GM21619 (cell line): ENCODE data around the gene FRAS1.
"Not testable (repeated sequence)": the region's sequence is repeated elsewhere in the genome, so short reads cannot be mapped to it uniquely, and the experiment has no call there.

Experiments used
- ATAC-seq: cut with Tn5 transposase; IDR thresholded peaks from one replicate; pipeline ENCODE4 v1.9.1; 2021; ENCODE audit not compliant: unreplicated experiment

The FRAS1 gene

DNA sequence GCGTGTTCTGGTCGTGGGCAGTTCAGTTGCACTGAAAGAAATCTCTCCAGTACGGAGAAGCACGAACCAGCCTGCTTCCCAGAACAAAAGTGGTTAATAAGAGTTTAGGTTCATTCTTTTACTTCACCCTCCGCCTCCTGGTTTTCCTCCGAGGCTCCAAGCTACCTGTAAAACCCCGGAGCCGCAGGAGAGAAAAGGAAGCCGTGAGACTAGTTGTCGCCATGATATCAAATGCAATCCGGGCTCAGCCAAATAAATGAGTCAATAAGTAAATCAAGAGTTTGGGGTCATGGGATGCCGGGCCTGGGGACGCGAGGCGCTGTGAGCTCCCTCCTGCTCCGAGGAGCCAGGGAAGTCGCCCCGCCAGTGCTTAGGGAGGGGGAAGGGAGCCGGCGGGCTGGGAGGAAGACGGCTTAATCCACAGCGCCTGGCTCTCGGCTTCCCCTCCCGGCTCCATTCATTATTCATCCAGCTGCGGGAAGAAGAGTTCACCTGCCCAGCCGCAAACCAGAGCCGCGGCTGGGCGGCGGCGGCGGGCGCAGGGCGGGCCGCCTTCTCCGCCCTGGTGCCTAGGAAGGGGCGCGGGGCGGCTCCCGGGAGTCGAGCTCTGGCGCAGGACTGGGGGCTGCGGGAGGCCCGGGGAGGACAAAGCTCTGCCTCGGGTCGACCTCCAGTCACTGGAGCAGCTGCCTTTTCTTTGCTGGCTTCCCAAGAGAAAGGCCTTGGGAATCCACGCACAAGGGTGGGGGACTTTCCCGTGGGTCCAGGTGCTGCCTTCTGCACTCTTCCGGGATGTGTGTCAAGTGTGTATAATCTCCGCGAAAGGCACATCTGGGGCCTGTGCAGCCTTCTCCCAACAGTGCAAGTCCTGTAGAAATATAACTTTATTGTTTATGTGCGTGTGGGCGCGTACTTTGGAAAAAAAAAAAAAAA lies 1.7 kb downstream of the FRAS1 start:
- no peak for ATAC-seq

GRCh38 chr4:78059524-78059889 lies 2.4 kb downstream of the FRAS1 start:
- ATAC-seq: no peak

DNA sequence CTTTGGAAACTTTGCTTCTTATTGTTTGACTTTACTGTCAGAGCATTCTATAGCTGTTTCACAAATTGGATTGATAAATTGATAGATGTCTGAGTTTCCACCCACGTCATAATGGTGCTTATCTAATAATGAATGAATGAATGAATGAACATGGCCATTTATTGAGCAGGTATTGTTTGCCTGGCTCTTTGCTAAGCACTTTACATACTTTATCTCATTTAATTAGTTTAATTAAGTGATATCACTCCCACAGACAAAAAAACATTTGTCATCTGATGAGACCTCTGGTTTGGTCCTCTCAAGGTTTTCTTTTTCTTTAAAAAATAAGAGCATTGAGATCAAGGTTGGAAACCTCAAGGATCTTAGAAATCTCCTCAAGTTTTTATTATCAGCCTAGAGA lies 2.8 kb downstream of the FRAS1 start:
- no peak for ATAC-seq

DNA sequence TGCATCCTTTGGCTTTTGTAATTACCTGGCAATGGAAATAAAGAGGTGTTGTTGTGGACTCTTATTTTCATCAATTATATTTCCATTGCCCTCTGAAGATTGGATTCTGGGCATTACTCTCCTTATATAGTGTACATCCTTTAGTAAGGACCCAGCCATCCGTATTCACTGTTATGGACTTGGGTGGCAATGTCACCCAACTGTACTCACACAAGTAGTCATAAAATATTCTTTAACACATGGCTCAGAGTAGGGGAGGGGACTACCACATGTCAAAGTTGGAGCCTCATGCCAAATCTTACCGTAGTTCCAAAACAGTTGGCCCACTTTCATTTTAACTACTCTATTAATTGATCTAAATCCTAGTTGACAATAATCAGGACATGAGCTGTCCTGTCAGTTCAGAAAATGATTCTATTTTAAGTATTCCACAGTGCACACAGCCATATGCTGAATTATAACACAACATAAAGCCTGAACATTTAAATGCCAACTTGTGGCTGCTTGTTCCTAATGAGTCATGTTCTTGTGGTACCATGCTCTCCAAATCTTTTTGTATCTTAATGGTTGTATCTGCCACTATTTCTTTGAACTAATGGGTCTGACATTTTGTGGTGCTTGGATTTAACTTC lies 4.9 kb downstream of the FRAS1 start:
- no peak for ATAC-seq

DNA sequence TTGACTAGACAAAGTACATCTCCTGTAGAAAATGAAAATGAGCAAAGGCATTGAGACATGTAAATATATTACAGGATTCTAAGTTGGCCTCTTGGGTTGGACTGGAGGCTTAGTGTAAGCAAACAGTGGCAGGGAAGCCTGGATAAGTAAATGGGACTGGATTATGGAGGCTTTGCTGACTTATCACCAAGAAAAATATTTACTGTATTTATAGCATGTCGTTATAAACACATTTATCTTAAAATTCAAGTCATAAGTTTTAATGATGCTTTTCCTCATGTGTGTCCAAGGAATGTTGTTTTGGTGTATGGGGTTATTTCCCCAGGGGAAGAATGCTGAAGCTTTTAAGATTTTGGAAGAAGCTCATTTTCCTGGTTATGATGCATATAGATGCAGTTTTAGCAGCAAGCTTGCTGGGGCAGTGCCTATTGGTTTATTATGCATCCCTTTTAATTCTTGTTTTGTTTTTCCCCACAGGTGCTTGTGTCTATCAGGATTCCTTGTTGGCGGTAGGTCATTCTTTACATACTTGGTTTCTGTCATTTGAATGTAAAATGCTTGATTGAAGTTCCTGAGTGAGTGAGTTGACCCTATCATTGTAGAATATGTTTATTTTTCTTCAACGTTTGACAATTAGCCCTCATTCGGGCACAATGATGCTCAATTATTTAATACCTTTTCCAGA lies 8.5 kb downstream of the FRAS1 start:
- ATAC-seq: no peak

DNA sequence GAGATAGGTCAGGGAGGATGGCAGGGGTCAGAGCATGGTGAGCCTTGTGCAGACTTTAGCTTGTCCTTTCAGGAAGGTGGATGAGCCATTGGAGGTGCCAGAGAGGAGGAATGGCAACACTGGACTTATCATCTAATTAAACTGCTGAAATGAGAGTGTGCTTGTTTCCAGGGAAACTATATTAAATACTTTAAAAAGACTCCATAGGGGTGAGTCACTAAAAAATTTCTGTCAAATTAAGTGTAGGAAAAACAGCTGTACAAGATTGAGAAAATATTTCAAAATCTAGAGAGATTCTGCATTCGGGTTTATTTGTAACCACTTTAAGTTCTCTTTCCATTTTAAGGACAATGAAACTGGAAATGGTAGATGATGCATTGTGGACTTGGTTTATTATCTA lies 11.4 kb downstream of the FRAS1 start:
- no peak for ATAC-seq

- no peak for ATAC-seq
These were observed 12.2 kb downstream of the FRAS1 start for GRCh38 chr4:78069319-78069718.

DNA sequence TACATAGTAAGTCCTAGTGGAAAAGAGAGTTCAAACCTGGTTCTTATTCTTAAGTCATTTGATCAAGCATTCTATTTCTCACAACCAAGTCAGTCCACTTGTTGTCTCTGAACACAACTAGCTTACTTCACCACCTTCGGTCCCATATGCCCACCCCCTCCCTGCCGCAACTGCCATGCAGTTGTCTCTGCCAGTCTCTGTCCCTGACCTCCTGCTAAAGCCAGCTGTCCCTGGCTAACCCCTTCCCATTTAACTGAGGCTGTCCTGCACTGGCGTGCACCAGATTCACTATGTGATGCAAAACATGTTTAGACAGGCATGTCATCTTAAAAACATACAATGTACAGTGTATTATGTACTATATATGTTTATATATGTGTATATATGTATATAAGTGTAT lies 12.7 kb downstream of the FRAS1 start:
- ATAC-seq: no peak

- no peak for ATAC-seq
These were observed 13.7 kb downstream of the FRAS1 start for GRCh38 chr4:78070731-78071282.

- ATAC-seq: no peak
These were observed 17.6 kb downstream of the FRAS1 start for GRCh38 chr4:78074759-78075158.

DNA sequence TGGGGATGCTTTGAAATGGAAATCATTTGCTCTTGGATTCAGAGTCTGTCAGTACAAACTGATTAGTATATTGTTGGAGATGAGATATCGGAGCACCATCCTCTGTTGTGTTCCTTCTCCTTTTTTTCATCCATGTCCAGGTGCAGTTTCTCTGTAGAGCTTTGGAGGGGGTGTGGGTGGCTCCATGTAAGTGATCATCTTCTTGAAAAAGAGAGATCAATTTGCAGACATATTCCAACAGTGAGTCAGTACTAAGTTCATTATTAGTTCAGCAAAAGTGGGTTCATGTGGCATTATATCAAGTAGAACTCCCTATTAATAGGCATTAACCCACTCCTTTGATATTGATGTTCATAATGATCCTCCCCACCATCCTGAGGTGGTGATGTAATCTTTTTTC lies 18.9 kb downstream of the FRAS1 start:
- ATAC-seq: no peak

DNA sequence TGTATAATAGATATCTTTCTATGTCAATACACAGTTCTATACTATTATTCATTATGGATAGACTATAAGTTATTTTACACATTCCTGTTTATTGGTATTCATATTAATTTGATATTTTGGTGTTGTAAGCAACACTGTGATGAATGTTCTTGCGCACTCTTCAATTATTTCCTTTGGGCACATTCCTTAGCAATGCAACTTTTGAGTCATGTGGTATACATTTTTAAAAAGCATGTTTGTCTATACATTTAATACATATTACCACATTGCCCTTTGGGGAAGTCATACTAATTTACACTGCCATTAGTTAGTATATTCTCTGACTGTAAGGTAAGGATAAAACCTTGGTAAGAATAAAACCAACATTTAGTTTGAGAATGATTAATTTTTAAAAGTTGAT lies 21.0 kb downstream of the FRAS1 start:
- ATAC-seq: no peak

GRCh38 chr4:78079726-78080430 lies 22.8 kb downstream of the FRAS1 start:
- no peak for ATAC-seq

GRCh38 chr4:78081541-78081940 lies 24.4 kb downstream of the FRAS1 start:
- no peak for ATAC-seq

GRCh38 chr4:78083035-78083434 lies 25.9 kb downstream of the FRAS1 start:
- no peak for ATAC-seq

DNA sequence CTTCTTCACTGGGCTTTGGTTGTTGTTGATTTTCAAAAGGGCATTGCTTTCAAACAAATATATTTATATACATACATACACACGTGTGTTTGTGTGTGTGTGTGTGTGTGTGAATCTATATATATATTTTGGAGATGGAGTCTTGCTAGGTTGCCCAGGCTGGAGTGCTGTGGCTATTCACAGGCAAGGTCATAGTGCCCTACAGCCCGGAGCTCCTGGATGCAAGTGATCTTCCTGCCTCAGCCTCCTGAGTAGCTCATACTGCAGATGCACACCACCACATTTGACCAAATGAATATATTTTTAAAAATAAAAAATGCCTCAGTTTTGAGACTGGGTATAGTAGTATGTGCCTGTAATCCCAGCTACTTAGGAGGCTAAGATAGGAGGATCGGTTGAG lies 34.4 kb downstream of the FRAS1 start:
- ATAC-seq: no peak

DNA sequence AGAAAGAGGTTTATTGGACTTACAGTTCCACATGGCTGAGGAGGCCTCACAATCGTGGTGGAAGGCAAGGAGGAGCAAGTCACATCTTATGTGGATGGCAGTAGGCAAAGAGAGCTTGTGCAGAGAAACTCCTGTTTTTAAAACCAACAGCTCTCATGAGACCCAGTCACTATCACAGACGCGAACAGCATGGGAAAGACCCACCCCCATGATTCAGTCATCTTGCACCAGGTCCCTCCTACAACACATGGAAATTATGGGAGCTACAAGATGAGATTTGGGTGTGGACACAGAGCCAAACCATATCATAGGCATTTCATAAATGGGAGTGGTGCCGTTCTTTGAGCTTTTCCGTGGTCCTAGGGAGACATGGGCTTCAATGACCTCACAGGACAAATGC lies 35.2 kb downstream of the FRAS1 start:
- ATAC-seq: not testable (repeated sequence)

DNA sequence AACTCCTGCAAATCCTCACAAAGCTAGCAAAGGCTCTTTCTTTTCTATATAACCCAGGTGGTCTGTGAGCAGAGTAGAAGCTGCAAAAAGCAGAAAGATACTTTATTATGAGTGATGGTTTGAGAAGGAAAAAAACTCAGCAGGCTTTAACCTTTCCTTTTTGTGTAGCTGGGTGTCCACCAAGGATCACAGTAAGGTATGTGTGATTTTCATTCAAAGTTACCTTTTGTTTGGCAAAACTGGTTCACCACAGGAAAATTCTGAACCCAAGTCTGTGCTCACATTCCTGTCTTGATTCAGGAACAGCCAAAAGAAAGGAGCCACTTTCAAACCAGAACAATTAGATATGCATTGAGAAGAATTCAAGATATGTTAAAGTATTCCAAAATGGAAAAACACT lies 35.7 kb downstream of the FRAS1 start:
- ATAC-seq: no peak

GRCh38 chr4:78095081-78095480 lies 38.0 kb downstream of the FRAS1 start:
- no peak for ATAC-seq

- no peak for ATAC-seq
These were observed 41.9 kb downstream of the FRAS1 start for GRCh38 chr4:78099058-78099457.

DNA sequence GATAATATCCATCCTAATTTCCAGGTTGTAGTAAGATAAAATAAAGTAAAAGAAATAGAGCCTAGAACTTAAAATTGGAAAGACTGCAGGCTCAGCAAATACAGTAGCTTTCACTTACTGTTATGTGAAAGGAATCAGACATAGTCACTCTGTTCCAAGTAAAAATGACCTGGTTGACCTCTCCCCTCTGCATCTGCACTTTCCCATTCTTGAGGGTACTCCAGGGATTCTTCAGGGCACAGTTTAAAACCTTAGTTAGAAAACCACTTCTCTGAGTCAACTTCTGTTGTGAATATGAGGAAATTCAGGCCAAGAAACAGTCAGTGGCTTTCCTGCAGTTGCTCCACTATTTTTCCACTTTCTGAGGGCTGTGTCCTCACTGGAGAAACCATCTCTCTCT lies 42.9 kb downstream of the FRAS1 start:
- no peak for ATAC-seq
